ENCODE data around the gene TIAM2.

Gene TIAM2

DNA sequence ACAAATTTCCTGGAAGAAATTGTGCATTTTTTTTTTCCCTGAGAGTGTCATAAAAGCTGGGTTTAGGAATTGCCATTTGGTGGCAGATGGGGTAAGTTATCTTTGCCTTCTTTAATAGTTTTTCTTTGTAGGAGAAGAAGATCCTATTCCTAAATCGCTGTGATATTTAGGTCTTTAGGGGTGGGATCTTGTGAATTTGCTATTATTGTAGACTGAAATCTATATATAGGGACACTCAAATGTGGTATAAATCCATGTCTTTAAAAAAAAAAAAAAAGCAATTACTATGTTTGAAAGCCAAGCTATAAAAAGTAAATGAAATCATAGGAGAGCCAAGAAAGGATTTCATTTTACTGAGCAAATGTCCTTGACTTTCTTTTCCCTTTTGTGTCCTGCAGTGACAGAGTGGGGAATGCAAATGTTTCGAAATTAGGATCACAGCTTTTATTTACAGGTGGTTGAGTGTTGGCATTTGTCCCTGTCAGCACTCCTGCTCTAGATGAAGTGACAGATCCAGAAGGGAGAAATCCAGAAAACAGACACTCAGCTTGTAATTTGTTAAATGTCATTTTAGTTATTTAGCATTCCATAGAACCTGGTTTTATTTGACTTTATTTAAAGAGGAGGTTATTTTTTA, 29.4 kb downstream of the TIAM2 start:
- DNase-seq (ENCODE audit: low read depth) = no peak

DNA sequence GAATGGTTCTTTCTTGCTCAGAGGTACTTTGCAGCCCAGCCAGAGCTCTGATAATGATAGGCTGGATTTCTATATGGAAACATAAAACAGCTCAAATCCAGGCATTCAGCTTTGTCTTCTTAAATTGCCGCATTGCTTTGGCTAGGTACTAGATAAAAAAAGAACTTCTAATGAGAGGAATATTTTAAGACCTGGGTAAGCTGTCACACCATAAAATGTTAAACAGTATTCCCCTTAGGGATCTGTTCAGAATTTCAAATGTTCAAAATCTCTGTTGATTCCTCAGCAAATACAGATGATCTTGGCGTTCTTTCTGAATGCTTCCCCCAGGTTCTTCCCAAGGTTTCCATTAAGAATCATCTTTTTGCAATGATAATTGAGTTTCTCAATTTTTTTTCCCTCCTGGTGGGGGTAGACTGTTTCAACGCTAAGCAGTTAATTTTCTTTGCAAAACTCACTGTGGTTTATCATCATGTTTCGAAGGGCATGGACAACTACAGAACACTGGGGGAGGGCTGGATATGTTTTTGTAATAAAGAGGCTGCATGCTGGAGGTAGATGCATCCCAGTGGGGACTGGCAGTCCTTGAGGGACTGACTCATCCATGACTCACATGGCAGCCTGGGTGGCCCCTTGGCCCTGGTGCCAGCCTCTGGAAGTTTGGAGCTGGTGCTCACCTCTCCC, 31.0 kb downstream of the TIAM2 start:
- DNase-seq (ENCODE audit: low read depth) = peak; percentile 94

DNA sequence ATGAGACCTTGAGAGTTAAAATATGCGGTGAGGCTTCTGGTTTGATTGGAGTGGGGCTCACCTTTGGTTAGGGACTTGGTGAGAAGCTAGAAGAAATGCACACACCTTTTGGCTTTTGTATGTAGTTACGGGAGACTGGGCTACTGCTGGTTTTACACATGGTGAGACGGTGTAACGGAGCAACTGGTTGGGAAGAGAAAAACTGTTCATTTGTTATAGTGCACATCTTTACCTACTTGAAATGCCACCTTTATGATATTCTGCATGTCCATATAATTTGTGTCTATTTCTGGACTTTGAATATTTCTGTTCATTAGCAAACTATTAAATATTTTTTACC, 31.6 kb downstream of the TIAM2 start:
- no peak for DNase-seq (ENCODE audit: low read depth)

DNA sequence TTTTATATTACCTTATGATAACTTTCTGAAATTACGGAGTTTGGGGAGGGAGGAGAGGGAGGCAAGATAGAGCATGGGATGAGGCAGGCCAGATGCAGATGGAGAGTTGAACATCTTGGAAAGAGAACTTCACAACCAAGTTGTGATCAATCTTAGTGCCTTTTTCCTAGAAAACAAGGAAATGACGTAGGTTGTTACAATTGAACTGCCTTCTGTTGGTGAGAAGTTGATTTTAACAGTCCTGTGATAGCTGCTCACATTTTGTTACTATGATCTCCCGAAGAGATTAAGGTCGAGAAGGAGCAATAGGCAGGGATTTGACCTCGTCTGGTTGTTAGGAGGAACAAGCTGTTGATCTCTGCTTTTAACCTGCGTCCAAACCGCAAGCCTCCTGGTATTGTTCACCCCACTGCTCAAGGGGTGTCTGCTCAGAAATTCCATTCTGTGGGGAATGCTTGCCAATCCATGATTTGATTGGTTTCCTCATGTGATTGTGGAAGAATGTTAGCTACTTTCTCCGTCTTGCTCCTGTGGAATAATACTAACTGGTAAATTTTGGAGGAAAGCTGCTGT, 35.1 kb downstream of the TIAM2 start:
- DNase-seq (ENCODE audit: low read depth) = no peak

DNA sequence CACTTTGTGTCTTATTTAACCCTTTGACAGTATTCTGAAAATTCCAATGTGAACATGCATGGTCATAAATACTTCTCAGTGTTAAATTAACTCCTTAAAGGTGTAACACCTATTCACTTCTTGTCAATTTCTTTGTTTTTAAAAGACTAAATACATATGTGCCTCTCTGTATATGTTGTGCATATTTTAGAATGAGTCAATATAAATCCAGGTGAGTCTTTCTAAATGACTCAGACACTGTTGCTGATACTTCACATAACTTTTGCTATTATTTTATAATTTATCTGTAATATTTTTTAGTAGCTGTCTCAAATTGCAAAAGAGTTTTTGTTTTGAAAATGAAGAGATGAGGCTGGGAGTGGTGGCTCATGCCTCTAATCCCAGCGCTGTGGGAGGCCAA, 36.0 kb downstream of the TIAM2 start:
- no peak for DNase-seq (ENCODE audit: low read depth)

DNA sequence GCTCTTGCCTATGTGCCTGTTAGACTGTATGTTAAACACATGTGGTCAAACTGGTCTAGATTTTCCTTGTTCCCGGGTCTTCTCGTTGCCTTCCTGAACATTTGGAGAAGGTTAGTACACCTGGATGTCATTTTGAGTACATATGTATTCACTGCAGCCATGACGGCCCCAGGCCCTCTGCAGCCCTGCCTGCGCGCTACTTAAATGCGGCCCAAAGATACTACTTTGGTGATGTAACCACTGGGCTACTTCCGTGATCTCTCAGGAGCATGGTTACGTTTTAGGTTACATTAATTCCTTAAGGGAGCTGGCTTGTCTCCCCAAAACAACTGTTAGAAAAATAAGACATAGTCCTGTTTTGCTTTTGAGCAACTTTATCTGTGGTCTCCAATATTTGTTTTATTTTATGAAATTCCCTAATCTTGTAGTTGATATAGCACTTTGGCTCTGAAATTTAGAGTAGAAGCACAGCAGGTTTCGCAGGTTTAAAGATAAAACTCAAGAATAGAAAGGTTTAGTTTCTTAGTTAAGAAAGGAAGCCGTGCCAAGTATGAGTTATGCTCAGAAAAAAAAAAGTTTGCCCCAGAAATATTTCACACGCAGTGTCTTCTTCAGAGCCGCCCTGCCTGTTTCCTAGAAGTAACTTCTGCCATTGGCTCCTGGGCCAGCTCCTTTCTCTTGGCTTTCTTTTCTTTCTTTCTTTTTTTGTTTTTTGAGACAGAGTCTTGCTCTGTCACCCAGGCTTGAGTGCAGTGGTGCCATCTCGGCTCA, 38.1 kb downstream of the TIAM2 start:
- no peak for DNase-seq (ENCODE audit: low read depth)

DNA sequence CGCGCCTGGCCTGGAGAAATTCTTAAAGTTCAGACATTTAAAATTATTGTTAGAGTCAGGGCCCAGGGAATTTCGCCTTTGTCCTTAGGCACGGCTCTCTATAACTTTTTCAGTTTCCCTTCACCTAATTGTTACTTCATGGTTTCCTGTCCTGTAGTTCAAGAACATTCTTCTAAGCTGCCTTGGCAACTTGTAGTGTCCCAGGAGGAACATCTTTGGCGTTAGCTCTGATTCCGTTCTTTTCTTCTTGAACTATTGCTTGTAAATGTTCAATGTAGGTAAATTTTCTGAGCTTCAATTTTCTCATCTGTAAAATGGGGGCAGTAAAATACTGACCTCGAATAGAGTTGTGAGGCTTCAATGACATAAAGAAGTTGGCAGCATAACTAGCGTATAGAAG, 41.8 kb downstream of the TIAM2 start:
- no peak for DNase-seq (ENCODE audit: low read depth)

DNA sequence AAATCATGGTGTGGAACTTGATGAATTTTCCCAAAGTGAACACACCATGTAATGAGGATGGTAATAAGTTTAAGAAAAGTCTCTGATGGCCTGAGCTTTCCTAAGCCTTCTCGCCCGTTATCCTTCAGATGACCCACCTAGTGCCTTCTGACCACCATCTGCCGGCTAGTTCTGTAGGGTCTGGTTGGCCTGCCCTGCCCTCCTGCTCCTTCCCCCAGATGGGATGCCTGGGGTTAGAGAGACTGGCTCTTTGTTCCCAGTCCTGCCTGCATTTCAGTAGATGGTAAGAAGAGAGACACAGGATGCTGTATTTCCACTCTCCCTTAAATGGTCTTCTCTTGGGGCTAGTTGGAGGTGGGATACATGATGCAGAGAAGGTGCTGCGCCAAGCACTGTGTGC, 43.0 kb downstream of the TIAM2 start:
- DNase-seq (ENCODE audit: low read depth) = no peak

DNA sequence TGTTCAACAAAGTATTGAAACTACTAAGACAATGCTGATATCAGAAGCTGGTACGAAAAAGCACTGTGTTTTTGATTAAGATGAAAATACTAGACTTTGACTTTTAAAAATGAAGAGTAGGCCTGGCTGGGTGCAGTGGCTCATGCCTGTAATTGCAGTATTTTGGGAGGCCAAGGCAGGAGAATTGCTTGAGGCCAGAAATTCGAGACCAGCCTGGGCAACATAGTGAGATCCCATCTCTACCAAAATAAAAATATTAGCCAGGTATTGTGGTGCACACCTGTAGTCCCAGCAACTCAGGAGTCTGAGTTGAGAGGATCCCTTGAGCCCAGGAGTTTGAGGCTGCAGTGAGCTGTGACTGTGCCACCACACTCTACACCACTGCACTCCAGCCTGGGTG, 43.4 kb downstream of the TIAM2 start:
- no peak for DNase-seq (ENCODE audit: low read depth)

DNA sequence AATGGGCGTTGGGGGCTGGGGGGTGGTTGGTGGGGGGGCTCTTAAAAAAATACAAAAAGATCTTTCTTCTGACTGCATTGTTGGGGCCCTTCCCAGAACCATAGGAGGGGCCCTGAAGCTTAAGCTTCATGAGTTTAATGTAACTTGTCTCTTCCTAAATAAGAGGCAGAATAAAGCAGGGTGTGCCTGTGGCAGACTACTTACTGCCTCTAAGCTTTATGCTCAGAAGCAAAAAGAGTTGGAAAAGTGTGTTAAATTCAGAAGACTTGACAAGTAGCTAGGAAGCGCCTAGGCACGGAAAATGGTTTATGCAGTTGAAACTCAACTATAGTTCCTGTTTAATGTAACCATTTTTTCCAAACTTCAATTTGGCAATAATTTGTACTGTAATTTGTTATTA, 44.5 kb downstream of the TIAM2 start:
- DNase-seq (ENCODE audit: low read depth) = no peak

DNA sequence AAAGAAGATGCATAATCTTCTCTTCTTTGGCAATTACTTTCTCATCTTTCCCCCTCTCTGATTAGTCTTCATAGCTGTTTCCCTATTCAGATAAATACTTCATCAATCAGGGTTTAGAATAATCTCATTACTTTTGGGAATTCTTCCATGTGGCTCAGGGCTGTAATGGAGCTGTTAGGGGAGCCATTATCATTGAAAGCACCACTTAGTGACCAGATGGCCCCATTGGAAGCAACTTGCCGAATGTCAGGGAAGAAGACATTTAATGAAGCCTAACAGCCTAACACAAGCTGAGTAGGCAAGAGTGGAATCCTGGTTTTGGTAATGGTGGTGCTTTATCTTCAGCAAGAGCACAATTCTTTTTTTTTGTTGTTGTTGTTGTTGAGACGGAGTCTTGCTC, 45.0 kb downstream of the TIAM2 start:
- DNase-seq (ENCODE audit: low read depth) = no peak

DNA sequence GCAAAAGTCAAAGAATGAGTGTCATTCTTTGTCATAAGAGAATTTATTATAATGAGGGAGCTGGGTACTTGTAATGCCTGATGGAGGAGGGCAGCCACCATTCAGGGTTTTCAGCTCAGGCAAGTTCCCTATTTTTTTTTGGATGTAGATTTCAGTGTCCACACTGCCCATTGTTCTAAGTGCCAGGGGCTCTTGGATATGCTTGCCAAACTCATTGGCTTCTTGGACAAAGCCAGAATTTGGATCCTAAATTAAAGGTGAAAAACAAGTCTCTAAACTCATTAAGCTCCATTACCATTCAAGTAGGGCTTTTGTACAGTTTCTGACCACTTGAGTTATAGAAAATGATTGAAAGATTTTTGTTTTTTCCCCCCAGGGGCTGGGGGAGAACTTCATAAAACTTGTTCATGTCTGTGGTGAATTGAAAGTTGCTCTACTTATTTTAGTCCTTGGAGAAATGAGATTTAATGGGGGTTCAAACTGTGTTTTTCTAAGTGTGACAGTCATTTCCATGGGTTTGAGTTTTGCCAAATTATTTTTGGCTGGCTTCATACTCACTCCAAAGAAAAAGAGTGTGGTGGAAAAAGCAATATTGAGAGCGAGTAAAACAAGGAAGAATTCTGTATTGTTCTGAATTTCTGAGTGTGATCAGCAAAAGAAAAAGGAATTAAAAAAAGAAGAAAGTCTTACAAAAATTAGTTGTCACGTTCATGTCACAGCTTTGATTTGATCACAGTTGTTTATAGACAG, 46.0 kb downstream of the TIAM2 start:
- no peak for DNase-seq (ENCODE audit: low read depth)

DNA sequence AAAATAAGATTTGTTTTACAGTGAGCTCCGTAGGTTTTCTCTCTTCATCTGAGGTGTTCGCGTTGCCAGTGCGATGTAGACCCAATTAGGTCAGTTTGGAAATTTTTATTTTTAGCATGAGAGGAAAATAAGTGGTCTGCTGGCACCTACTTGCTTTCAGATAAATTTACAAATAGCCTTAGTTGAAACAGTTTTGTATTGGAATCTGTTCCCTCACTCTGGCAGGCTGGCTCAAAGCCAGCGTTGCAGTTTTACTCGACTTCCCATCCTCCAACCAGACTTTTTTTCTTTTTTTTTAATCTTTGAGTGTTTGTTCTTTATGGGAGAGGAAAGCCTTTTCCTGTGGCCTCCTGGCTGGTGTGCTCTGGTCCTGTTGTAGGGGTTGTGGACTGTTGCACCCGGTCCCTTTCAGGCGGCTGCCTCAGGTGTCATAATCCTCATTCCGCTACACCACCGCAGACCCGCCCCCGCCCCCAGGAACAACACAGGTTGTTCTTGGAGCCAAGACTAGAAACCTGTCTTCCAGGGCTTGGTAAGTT, 46.7 kb downstream of the TIAM2 start:
- DNase-seq (ENCODE audit: low read depth) = no peak

DNA sequence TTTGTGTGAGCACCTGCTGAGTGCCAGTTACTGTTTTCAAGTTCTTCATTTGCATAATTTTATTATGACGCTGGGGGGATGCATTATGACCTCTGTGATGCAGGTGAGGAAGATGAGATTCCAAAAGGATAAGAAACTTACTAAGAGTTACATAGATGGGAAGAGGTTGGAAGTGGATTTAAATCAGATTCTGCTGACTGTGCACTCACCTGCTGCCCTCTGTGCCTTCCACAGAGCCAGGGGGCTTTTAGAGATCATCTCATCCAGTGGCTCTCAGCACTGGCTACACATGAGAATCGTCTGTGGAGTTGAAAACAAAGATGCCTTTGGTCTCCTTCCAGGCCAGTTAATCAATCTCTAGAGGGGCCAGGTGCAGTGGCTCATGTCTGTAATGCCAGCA, 47.9 kb downstream of the TIAM2 start:
- no peak for DNase-seq (ENCODE audit: low read depth)

DNA sequence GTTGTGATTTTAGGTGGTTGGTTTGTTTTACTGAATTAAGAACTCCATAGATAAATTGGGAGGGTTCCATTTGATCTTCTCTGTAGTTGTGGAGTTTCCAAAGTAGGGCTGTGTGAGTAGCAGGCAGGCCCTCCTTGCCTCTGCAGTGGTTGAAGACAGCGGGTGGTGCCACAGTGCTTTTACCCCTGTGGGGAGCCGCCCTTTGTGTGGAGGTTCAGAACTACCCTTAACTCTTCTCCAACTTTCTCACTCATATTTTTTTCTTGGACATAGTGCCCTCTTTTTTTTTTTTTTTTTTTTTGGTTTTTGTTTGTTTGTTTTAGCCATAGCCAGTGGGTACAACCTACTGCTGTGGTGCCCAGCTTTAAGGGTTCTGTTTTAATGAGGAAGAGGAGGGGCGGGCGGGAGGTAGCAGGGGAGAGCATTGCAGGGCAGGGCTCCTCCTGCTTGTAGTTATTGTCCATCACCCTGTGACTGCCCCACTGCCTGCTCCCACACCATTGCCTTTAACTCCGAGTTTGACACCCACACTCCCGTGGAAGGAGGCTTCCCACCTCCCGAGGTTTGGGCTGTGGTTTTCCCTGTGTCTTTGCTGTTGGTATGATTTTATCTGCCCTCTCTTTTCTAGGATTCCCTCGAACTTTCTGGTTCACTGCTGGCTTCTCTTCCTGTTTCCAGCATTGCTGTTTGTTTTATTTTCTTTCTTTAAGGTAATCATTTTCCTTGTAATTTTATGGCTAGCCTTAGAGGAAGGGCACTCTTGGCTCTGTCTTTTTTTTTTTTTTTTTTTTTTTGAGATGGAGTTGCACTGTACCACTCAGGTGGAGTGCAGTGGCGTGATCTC, 50.7 kb downstream of the TIAM2 start:
- DNase-seq (ENCODE audit: low read depth) = no peak

DNA sequence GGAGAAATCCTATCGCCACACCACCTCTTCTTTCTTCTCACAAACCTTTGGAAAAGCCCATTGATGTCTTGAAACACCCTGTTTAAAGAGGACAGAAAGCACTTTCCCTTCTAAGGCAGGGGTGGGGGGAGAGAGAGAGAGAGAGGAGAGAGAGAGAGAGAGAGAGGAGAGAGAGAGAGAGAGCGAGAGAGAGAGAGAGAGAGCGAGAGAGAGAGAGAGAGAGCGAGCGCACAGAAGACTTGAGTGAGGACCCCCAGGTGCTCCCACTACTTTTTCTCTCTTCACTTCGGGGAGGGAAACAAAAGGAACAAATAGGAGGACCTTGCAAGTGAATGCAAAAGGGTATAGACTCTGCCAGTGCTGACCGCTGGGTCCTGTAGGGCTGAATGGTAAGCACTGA, 52.4 kb downstream of the TIAM2 start:
- DNase-seq (ENCODE audit: low read depth) = no peak

DNA sequence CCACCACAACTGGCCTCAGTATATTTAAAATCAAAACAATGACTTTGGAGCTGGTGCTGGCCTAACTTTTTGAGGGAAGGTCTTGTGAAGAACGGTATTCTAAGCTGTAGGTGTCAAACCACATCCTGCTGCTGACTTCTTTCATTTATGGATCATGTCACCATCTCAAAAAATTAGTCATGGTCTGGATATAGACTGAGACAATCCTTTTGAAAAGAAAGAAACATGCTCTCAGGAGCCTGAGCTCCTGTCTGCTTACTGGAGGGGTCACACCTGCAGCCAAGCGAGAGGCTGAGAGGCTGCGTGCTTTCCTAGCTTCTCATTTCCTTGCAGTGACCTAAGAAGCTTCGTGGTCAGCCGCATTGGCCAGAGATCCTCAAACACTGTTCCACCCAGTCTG, 55.2 kb downstream of the TIAM2 start:
- no peak for DNase-seq (ENCODE audit: low read depth)

DNA sequence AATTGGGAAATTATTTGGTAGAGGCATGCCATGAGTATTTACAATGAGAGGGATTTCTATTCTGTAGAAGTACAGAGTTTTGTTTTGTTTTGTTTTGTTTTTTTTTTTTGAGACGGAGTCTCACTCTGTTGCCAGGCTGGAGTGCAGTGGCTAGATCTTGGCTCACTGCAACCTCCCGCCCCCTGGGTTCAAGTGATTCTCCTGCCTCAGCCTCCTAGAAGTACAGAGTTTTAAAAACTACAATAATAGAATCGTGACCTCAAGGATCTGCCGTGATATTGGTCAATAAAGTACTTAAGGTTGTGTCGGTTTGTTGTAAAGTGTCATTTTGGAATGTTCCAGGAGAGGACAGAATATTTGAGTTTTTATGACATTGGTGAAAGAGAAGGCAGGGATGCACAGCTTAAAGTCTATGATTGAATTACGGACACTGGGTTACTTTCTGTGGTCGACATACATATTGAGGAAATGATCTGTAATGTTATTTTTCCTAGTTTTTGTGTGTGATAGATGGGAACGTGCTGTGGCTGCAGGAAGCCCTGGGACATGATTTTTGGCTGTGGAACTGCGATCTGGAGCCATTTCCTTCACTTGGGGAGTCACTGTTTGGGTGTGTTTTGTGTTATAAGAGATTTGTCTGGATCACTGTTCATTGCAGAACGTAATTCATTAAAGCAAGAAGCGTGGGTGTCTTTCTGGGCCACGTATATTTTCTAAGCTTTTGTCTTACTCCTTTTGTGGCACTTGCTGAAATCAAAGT, 59.6 kb downstream of the TIAM2 start:
- no peak for DNase-seq (ENCODE audit: low read depth)

DNA sequence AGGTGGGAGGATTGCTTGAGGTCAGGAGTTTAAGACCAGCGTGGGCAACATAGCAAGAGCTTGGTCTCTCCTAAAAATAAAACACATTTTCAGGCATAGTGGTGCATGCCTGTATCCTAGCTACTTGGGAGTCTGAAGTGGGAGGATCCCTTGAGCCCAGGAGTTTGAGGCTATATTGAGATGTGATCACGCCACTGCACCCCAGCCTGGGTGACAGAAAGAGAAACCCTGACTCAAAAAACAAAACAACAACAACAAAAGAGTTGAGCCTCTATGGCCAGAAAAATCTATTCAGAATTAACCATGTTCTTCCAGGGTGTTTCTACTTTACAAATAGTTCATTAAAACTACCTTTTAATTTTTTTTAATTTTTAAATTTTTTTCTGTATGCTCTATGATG, 60.6 kb downstream of the TIAM2 start:
- no peak for DNase-seq (ENCODE audit: low read depth)

DNA sequence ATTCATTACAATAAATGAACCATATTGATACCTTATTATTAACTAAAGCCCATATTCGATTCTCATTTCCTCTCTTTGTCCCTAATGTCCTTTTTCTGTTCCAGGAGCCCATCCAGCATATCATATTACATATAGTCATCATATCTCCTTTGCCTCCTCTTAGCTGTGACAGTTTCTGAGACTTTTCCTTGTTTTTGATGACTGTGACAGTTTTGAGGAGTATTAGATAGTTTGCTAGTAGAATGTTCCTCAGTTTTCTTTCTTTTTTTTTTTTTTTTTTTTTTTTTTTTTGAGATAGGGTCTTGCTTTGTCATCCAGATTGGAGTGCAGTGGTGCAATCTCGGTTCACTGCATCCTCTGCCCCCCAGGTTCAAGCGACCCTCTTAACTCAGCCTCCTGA, 61.6 kb downstream of the TIAM2 start:
- DNase-seq (ENCODE audit: low read depth) = no peak

DNA sequence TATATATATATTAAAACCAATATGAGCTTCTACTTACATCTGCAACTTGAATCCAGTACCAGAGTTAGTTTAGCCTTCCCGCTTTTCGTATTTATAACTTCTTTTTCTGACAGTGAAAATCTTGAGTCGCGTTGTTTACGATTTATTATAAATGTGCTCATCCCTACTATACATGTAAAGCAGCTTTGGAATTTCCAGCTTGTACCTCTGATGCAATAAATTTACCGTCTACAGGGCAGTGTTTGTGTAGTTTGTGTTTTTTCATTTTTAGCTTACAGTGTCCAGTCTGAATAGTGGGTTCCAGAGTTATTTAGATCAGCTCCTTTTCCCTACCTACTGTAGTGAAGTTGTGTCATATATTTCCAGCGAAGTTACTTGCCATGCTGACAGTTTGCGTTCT, 66.3 kb downstream of the TIAM2 start:
- DNase-seq (ENCODE audit: low read depth) = no peak

Data from HS-27A (cell line).